GM13977 (cell line): Measurements from ENCODE around the gene ZNF626.
"Not testable (repeated sequence)": the region's sequence is repeated elsewhere in the genome, so short reads cannot be mapped to it uniquely, and the experiment has no call there.

Experiments
- DNase-seq: peaks from one replicate; pipeline ENCODE4 v3.0.0; 2012; ENCODE audit warnings: low spot score
- CTCF ChIP-seq: IDR thresholded peaks from 2 replicates; pipeline ENCODE4 v1.5.1; 2012; ENCODE audit warnings: mild to moderate bottlenecking, control low read depth; ENCODE audit not compliant: insufficient read depth; ENCODE audit errors: extremely low read depth, missing control alignments
- in situ Hi-C: fragments of 300-500 bp; cut with MboI; formaldehyde crosslinking; loops from one replicate; pipeline ENCODE4 v1.12.0; 2022; ENCODE audit warnings: low sequenced_read_pairs, low pct_unique_long_range_greater_than_20kb, mixed read lengths, inconsistent platforms; ENCODE audit not compliant: unreplicated experiment

ZNF626 gene

GRCh38 chr19:20660473-20661140 lies 764 bp downstream of the ZNF626 start:
- in situ Hi-C loops: no loop called here
- no peak for DNase-seq
- no peak for TF ChIP-seq CTCF

DNA sequence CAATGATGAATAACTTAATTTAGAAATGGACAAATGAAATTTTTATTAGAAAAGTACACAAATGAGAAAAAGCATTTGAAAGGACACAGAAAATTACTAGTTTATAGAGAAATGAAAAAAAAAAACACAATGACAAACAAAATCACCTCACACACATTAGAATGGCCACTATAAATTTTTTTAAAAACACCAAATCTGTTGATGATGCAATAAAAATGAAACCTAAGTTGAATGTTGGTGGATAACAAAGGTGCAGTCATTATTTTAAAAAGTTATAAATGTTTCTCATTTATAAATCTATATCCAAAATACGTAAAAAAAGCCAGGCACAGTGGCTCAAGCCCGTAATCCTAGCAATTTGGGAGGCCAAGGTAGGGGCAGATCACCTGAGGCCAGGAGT lies 20.8 kb downstream of the ZNF626 start:
- in situ Hi-C loops: no loop called here
- no peak for TF ChIP-seq CTCF
- no peak for DNase-seq

- TF ChIP-seq CTCF: no peak
- in situ Hi-C loops: no loop called here
- no peak for DNase-seq
Measured at GRCh38 chr19:20640023-20640422, 21.3 kb downstream of the ZNF626 start.

DNA sequence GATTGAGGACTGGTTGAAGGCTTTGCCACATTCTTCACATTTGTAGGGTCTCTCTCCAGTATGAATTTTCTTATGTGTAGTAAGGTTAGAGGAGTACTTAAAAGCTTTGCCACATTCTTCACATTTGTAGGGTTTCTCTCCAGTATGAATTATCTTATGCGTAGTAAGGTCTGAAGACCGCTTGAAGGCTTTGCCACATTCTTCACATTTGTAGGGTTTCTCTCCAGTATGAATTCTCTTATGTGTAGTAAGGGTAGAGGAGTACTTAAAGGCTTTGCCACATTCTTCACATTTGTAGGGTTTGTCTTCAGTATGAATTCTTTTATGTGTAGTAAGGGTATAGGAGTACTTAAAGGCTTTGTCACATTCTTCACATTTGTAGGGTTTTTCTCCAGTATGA lies 36.8 kb downstream of the ZNF626 start:
- in situ Hi-C loops: not testable (repeated sequence)

GRCh38 chr19:20616071-20616470 lies 45.3 kb downstream of the ZNF626 start:
- in situ Hi-C loops: no loop called here
- DNase-seq: no peak
- no peak for TF ChIP-seq CTCF

More for the DNA sequence above, 36.8 kb downstream of the ZNF626 start:
- not testable (repeated sequence) for DNase-seq

DNA sequence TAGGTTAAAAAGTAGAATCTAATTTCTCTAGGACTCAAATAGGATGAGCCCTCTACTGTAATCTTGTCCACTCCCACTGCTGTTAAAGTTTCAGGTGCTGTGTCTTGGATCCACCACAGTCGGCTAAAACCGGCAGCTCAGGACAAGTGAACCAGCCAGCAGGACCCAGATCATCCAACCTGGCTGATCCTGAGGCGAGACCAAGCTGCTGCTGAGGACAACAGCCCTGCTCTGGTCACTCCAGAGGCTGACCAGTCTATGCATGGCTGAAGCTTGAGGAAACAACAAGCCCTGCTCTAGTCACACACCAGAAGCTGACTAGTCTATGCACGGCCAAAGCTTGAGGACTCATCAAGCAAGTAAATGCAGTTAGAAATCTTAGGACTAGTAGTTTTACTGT lies 46.4 kb downstream of the ZNF626 start:
- DNase-seq, in situ Hi-C loops: not testable (repeated sequence)

GRCh38 chr19:20612711-20613316 lies 48.6 kb downstream of the ZNF626 start:
- no peak for DNase-seq
- in situ Hi-C loops: no loop called here
- TF ChIP-seq CTCF: no peak

DNA sequence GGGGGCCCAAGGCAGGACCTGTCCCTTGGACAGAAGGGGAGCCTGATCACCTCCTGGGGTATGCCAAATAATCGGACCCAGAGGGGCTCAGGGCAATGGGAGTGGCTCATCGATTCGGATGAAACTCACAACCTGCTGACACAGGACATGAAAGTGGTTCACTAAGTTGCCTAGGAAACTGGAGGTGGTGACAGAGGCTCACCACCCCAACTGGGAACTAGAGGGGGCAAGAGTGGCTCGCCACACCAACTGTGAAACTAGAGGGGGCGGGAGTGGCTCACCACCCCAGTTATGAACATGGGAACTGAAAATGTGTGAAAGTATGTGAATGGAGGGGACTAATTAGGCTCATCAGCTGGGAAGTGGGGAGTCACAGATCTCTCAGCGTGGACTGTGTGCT lies 49.5 kb downstream of the ZNF626 start:
- TF ChIP-seq CTCF: no peak
- in situ Hi-C loops: no loop called here
- DNase-seq: no peak
